WERI-Rb-1 (cell line): ENCODE results near the gene DHX32.
A peak's percentile ranks its signal among the peaks of the same experiment; 100 is the strongest.

Source experiments
- DNase-seq: peaks from one replicate; pipeline ENCODE4 v3.0.0-alpha.2; 2020
- H3K27ac ChIP-seq: fragments of 250-450 bp; sonication (Bioruptor Pico); 2 replicates; pipeline ENCODE4 v1.5.1; 2020; ENCODE audit warnings: mild to moderate bottlenecking, moderate library complexity
- H3K27me3 ChIP-seq: fragments of 250-450 bp; sonication (Bioruptor Pico); 2 replicates; pipeline ENCODE4 v1.5.1; 2021; ENCODE audit warnings: mild to moderate bottlenecking, low read depth, moderate library complexity; ENCODE audit not compliant: insufficient read depth, severe bottlenecking
- H3K36me3 ChIP-seq: fragments of 250-450 bp; sonication (Bioruptor Pico); 2 replicates; pipeline ENCODE4 v1.5.1; 2020; ENCODE audit warnings: mild to moderate bottlenecking, moderate library complexity
- H3K4me3 ChIP-seq: 2 replicates; pipeline ENCODE4 v1.5.1; 2011; ENCODE audit warnings: low read depth, mild to moderate bottlenecking, control low read depth, low read length
- H3K9me3 ChIP-seq: fragments of 250-450 bp; sonication (Bioruptor Pico); 2 replicates; pipeline ENCODE4 v1.5.1; 2021; ENCODE audit warnings: mild to moderate bottlenecking, moderate library complexity; ENCODE audit not compliant: severe bottlenecking
- CTCF ChIP-seq: IDR thresholded peaks from 2 replicates; pipeline ENCODE4 v1.5.1; 2011; ENCODE audit warnings: low read depth, mild to moderate bottlenecking, control low read depth, inconsistent platforms, low read length

The DHX32 gene

GRCh38 chr10:125828311-125828710 lies 52.8 kb downstream of the DHX32 start:
- peaks cover 79% of the 10 kb centered on the region for H3K36me3 ChIP-seq
- H3K27me3 ChIP-seq = no peaks in the 10 kb centered on the region
- no peak for TF ChIP-seq CTCF
- DNase-seq = no peak
- no peak overlapping the region for H3K27ac ChIP-seq
- H3K9me3 ChIP-seq = no peaks in the 10 kb centered on the region
- no peak overlapping the region for H3K4me3 ChIP-seq

GRCh38 chr10:125827133-125827532 lies 54.0 kb downstream of the DHX32 start:
- TF ChIP-seq CTCF = no peak
- H3K36me3 ChIP-seq = peaks cover 71% of the 10 kb centered on the region
- no peaks in the 10 kb centered on the region for H3K27me3 ChIP-seq
- H3K4me3 ChIP-seq = no peak overlapping the region
- no peak overlapping the region for H3K27ac ChIP-seq
- DNase-seq = no peak
- no peaks in the 10 kb centered on the region for H3K9me3 ChIP-seq

GRCh38 chr10:125824736-125825135 lies 56.4 kb downstream of the DHX32 start:
- Histone ChIP-seq H3K4me3 (peak overlapping the region; percentile 95; the same call in 1 of the 2 replicates), H3K27me3 (no peaks in the 10 kb centered on the region), H3K27ac (no peak overlapping the region), H3K9me3 (no peaks in the 10 kb centered on the region), H3K36me3 (peaks cover 47% of the 10 kb centered on the region)
- TF ChIP-seq CTCF = no peak
- DNase-seq = no peak

- no peak for TF ChIP-seq CTCF
- Histone ChIP-seq H3K9me3 (no peaks in the 10 kb centered on the region), H3K4me3 (peak overlapping the region; percentile 95), H3K27me3 (no peaks in the 10 kb centered on the region), H3K27ac (peak overlapping the region; percentile 99), H3K36me3 (peaks cover 38% of the 10 kb centered on the region)
- peak; percentile 12 for DNase-seq
Measured at GRCh38 chr10:125823663-125824251, 57.3 kb downstream of the DHX32 start.

GRCh38 chr10:125822878-125823662 lies 58.0 kb downstream of the DHX32 start, which contains the start of the genes BCCIP and UROS:
TSS of gene BCCIP (plus strand) at chr10:125823546. CDS start at chr10:125823558, 12 bp downstream.
TSS of gene UROS (minus strand) at chr10:125823258. CDS start at chr10:125816499, 6,759 bp downstream.
- DNase-seq = peak; percentile 88
- H3K4me3 ChIP-seq = peak within 1 kb of the TSS; percentile 95
- peaks cover 31% of the 10 kb centered on the region for H3K36me3 ChIP-seq
- peak within 1 kb of the TSS; percentile 99 for H3K27ac ChIP-seq
- H3K27me3 ChIP-seq = no peaks in the 10 kb centered on the region
- no peak for TF ChIP-seq CTCF
- no peaks in the 10 kb centered on the region for H3K9me3 ChIP-seq
